Lung (tissue), 12 donors: ENCODE measurements around the gene ERFL. TPM values are rescaled to one million over a fixed set of nuclear protein-coding genes. Genes with fewer than 3 reads are reported as not detected.

Experiments used
- ATAC-seq: fragments of 200-7000 bp; cut with Tn5 transposase; one replicate; pipeline ENCODE4 v1.9.1; 2020; ENCODE audit warnings: moderate number of reproducible peaks; ENCODE audit not compliant: insufficient read depth, low FRiP score
- DNase-seq, 3 donors: peaks; one replicate each; pipeline ENCODE4 v3.0.0-alpha.2; 2013 to 2017
- H3K27ac ChIP-seq, 2 donors: one replicate each; pipeline ENCODE4 v1.5.1; 2013; ENCODE audit warnings: mild to moderate bottlenecking in 2 of 2, moderate library complexity in 2 of 2, control low read depth in 1 of 2, inconsistent platforms in 1 of 2, low read depth in 1 of 2, low read length in 1 of 2
- H3K27me3 ChIP-seq, 3 donors: one replicate each; pipeline ENCODE4 v1.5.1; 2013; ENCODE audit warnings: low read length in 2 of 3; ENCODE audit not compliant: control insufficient read depth in 3 of 3, insufficient read depth in 3 of 3
- H3K36me3 ChIP-seq, 4 donors: one replicate each; pipeline ENCODE4 v1.5.1; 2013; ENCODE audit warnings: low read length in 4 of 4, mild to moderate bottlenecking in 1 of 4, moderate library complexity in 1 of 4; ENCODE audit not compliant: control insufficient read depth in 4 of 4, insufficient read depth in 4 of 4
- H3K4me1 ChIP-seq, 5 donors: one replicate each; pipeline ENCODE4 v1.5.1; 2013; ENCODE audit warnings: low read length in 5 of 5, mild to moderate bottlenecking in 2 of 5, moderate library complexity in 1 of 5; ENCODE audit not compliant: control insufficient read depth in 5 of 5, insufficient read depth in 5 of 5
- H3K4me3 ChIP-seq: one replicate; pipeline ENCODE4 v1.5.1; 2013; ENCODE audit warnings: mild to moderate bottlenecking, control low read depth, moderate library complexity
- H3K9ac ChIP-seq, 2 donors: one replicate each; pipeline ENCODE4 v1.5.1; 2013; ENCODE audit warnings: low read length in 2 of 2, control low read depth in 1 of 2; ENCODE audit not compliant: insufficient read depth in 1 of 2
- H3K9me3 ChIP-seq, 4 donors: one replicate each; pipeline ENCODE4 v1.5.1; 2013; ENCODE audit warnings: low read length in 3 of 4, mild to moderate bottlenecking in 1 of 4, moderate library complexity in 1 of 4; ENCODE audit not compliant: control insufficient read depth in 4 of 4, insufficient read depth in 3 of 4
- CTCF ChIP-seq: IDR thresholded peaks from 2 replicates; pipeline ENCODE4 v1.5.1; 2012; ENCODE audit warnings: mild to moderate bottlenecking; ENCODE audit errors: control extremely low read depth, extremely low read depth
- WGBS, 2 donors: extraction: QIAGEN DNeasy Blood & Tissue Kit; methylation state at CpG; one replicate each; pipeline ENCODE4 v1.1.7; 2013; 5-methylcytosine and 5-hydroxymethylcytosine counted together
- polyA plus RNA-seq, 2 donors: library from polyadenylated mRNA; stranded (reverse); fragments of 200-250 nt; gene quantifications; one replicate each; pipeline ENCODE4 v1.2.1, GENCODE V29; 2013
- total RNA-seq, 2 donors: library from RNA; depleted of rRNA in 1 of 2; stranded (reverse); fragments of >200 nt in 1 of 2; gene quantifications; one replicate each; pipeline ENCODE4 v1.2.1, GENCODE V29; 2014 to 2021
- donor health status: control.
- donor health status: control.
- donor health status: Bipolar disorder and iron deficiency.
- donor health status: healthy.
- donor health status: DM: yes; HTN: yes; CAD: no.

ERFL gene
- total and polyA plus RNA-seq, 4 donors, result 0.16 to 0.67 (median 0.37) TPM; not detected in 1

GRCh38 chr19:41913538-41914423 is 14.5 kb downstream of the ERFL start:
- Histone ChIP-seq H3K36me3 (no peaks in the 10 kb centered on the region), H3K9me3 (peaks cover 0 to 9% (median 0%) of the 10 kb centered on the region in 4 donors), H3K9ac (no peak overlapping the region), H3K4me3 (no peak overlapping the region), H3K4me1 (peaks cover 0 to 3% (median 0%) of the 10 kb centered on the region in 5 donors), H3K27me3 (peaks cover 0 to 79% (median 61%) of the 10 kb centered on the region in 3 donors), H3K27ac (no peak overlapping the region)
- TF ChIP-seq CTCF, result no peak
- DNase-seq, result no peak
- 9 to 11% methylated on average over 20 to 21 of the region's 21 CpGs for WGBS, 2 donors
- no peak for ATAC-seq

- peaks cover 0 to 6% (median 0%) of the 10 kb centered on the region in 4 donors for H3K9me3 ChIP-seq
- H3K4me3 ChIP-seq, result no peak overlapping the region
- no peak for ATAC-seq
- H3K9ac ChIP-seq, result no peak overlapping the region
- no peak for TF ChIP-seq CTCF
- peaks cover 0 to under 1% (median 0%) of the 10 kb centered on the region in 4 donors for H3K36me3 ChIP-seq
- WGBS, 2 donors, result 2 to 3% methylated on average over 36 to 51 of the region's 51 CpGs
- no peak overlapping the region for H3K27ac ChIP-seq
- no peak for DNase-seq
- H3K27me3 ChIP-seq, result peaks cover 0 to 72% (median 53%) of the 10 kb centered on the region in 3 donors
- peaks cover 0 to 3% (median 0%) of the 10 kb centered on the region in 5 donors for H3K4me1 ChIP-seq
Observed at GRCh38 chr19:41912899-41913537, 15.2 kb downstream of the ERFL start.

GRCh38 chr19:41911889-41912731 is 16.1 kb downstream of the ERFL start:
- no peak for DNase-seq
- H3K4me3 ChIP-seq, result no peak overlapping the region
- TF ChIP-seq CTCF, result no peak
- ATAC-seq, result no peak
- peaks cover 0 to 6% (median under 1%) of the 10 kb centered on the region in 4 donors for H3K36me3 ChIP-seq
- WGBS, 2 donors, result 17 to 19% methylated on average over 29 of the region's 29 CpGs
- H3K9ac ChIP-seq, result no peak overlapping the region
- peaks cover 0 to 63% (median 50%) of the 10 kb centered on the region in 3 donors for H3K27me3 ChIP-seq
- no peak overlapping the region for H3K27ac ChIP-seq
- H3K9me3 ChIP-seq, result peaks cover 0 to 6% (median 0%) of the 10 kb centered on the region in 4 donors
- H3K4me1 ChIP-seq, result peaks cover 0 to 3% (median 0%) of the 10 kb centered on the region in 5 donors
